NOMO-1 treated with dmso at 0.1 percent for 144 hours (cell line): ENCODE results near the gene FGD4.

Source experiments
- DNase-seq: peaks from one replicate; lab custom pipeline; 2025; ENCODE audit not compliant: unreplicated experiment; lab: John Stamatoyannopoulos, UW

The FGD4 gene

GRCh38 chr12:32402946-32403345 lies 3.6 kb downstream of the FGD4 start:
- no peak for DNase-seq

GRCh38 chr12:32407795-32408194 lies 8.4 kb downstream of the FGD4 start:
- no peak for DNase-seq

GRCh38 chr12:32413412-32413811 lies 14.1 kb downstream of the FGD4 start:
- no peak for DNase-seq

- no peak for DNase-seq
Measured at GRCh38 chr12:32418221-32418620, 18.9 kb downstream of the FGD4 start.

- no peak for DNase-seq
Measured at GRCh38 chr12:32418903-32419519, 19.7 kb downstream of the FGD4 start.

- DNase-seq: no peak
Measured at GRCh38 chr12:32419520-32419960, 20.2 kb downstream of the FGD4 start.

GRCh38 chr12:32420356-32420755 lies 21.0 kb downstream of the FGD4 start:
- DNase-seq: no peak

- DNase-seq: no peak
Measured at GRCh38 chr12:32423559-32423958, 24.2 kb downstream of the FGD4 start.

GRCh38 chr12:32431025-32431424 lies 31.7 kb downstream of the FGD4 start:
- no peak for DNase-seq

GRCh38 chr12:32435921-32436705 lies 36.8 kb downstream of the FGD4 start:
- DNase-seq: no peak

GRCh38 chr12:32437095-32437515 lies 37.7 kb downstream of the FGD4 start:
- DNase-seq: no peak

- no peak for DNase-seq
Measured at GRCh38 chr12:32440120-32440865, 40.9 kb downstream of the FGD4 start.

GRCh38 chr12:32443491-32443890 lies 44.1 kb downstream of the FGD4 start:
- no peak for DNase-seq

GRCh38 chr12:32444895-32445294 lies 45.5 kb downstream of the FGD4 start:
- no peak for DNase-seq

- no peak for DNase-seq
Measured at GRCh38 chr12:32445356-32445755, 46.0 kb downstream of the FGD4 start.

GRCh38 chr12:32446316-32447119 lies 47.2 kb downstream of the FGD4 start:
- DNase-seq: no peak

- DNase-seq: no peak
Measured at GRCh38 chr12:32448586-32448985, 49.2 kb downstream of the FGD4 start.

- no peak for DNase-seq
Measured at GRCh38 chr12:32450363-32450762, 51.0 kb downstream of the FGD4 start.

- DNase-seq: no peak
Measured at GRCh38 chr12:32450768-32451167, 51.4 kb downstream of the FGD4 start.

GRCh38 chr12:32451816-32452215 lies 52.5 kb downstream of the FGD4 start:
- DNase-seq: no peak

GRCh38 chr12:32454075-32454474 lies 54.7 kb downstream of the FGD4 start:
- no peak for DNase-seq
